ENCODE data around the gene MTRR. TPM values are rescaled to one million over a fixed set of nuclear protein-coding genes. Genes with fewer than 3 reads are reported as not detected.
A peak's percentile ranks its signal among the peaks of the same experiment; 100 is the strongest.

The MTRR gene
- total and polyA plus RNA-seq, 10 donors, result 13.8 to 66.3 (median 43.9) TPM

GRCh38 chr5:7848296-7848695 is 20.7 kb upstream of the MTRR start:
- WGBS, 5 donors, result 69 to 84% (median 80%) methylated on average over 2 of the region's 2 CpGs

GRCh38 chr5:7849681-7850394 is 19.1 kb upstream of the MTRR start:
- TF ChIP-seq POLR2A (IDR thresholded peaks at IDR 0.05) (no peak), CTCF (IDR thresholded peaks at IDR 0.05 in 8 of 11, conservative IDR thresholded peaks at IDR 0.05 in 3 of 11) (peak in 1 of 11 experiments; percentile 15)
- 2 to 8% (median 4%) methylated on average over 20 to 44 of the region's 44 CpGs for WGBS, 5 donors
- Histone ChIP-seq H3K9me3 (peaks cover 0 to 3% (median 0%) of the 10 kb centered on the region in 8 donors), H3K27ac (no peak overlapping the region), H3K4me3 (peak overlapping the region; percentile 12 to 74 (median 38)), H3K36me3 (no peaks in the 10 kb centered on the region), H3K4me1 (peaks cover 0 to 28% (median 20%) of the 10 kb centered on the region in 6 donors), H3K27me3 (replicated peaks in 1 of 7) (peaks cover 0 to 40% (median 28%) of the 10 kb centered on the region in 7 donors)
- DNase-seq, result no peak
- intact Hi-C loops (cut with DNase I; ENCODE audit: low total_unique reads), result no loop called here

More at GRCh38 chr5:7848296-7848695, 20.7 kb upstream of the MTRR start:
- Histone ChIP-seq H3K36me3 (no peaks in the 10 kb centered on the region), H3K27ac (no peak overlapping the region), H3K9me3 (peaks cover 0 to under 1% (median 0%) of the 10 kb centered on the region in 8 donors), H3K4me1 (peaks cover 0 to 28% (median 20%) of the 10 kb centered on the region in 6 donors), H3K4me3 (no peak overlapping the region), H3K27me3 (replicated peaks in 1 of 7) (peaks cover 0 to 40% (median 28%) of the 10 kb centered on the region in 7 donors)
- no peak for DNase-seq
- intact Hi-C loops (cut with DNase I; ENCODE audit: low total_unique reads), result no loop called here
- TF ChIP-seq CTCF (IDR thresholded peaks at IDR 0.05 in 8 of 11, conservative IDR thresholded peaks at IDR 0.05 in 3 of 11) (no peak), POLR2A (IDR thresholded peaks at IDR 0.05) (no peak), POLR2AphosphoS5 (IDR thresholded peaks at IDR 0.05) (no peak)

- H3K4me3 ChIP-seq, result peak within 1 kb of the TSS; percentile 31 to 74 (median 40)
- TF ChIP-seq POLR2A (IDR thresholded peaks at IDR 0.05) (no peak), POLR2AphosphoS5 (IDR thresholded peaks at IDR 0.05) (peak in 1 of 3 donors; percentile 16), CTCF (IDR thresholded peaks at IDR 0.05 in 8 of 11, conservative IDR thresholded peaks at IDR 0.05 in 3 of 11) (peak in 3 of 11 experiments; percentile 12 to 27 (median 16))
- DNase-seq, result peak; percentile 79
- no peaks in the 10 kb centered on the region for H3K36me3 ChIP-seq
- H3K4me1 ChIP-seq, result peaks cover 0 to 28% (median 20%) of the 10 kb centered on the region in 6 donors
- peaks cover 0 to 3% (median 0%) of the 10 kb centered on the region in 8 donors for H3K9me3 ChIP-seq
- intact Hi-C loops (cut with DNase I; ENCODE audit: low total_unique reads), result no loop called here
- 0 to 7% (median 3%) methylated on average over 16 to 76 of the region's 76 CpGs for WGBS, 5 donors
- H3K27me3 ChIP-seq (replicated peaks in 1 of 7), result peaks cover 0 to 40% (median 28%) of the 10 kb centered on the region in 7 donors
- H3K27ac ChIP-seq, result peak within 1 kb of the TSS in 2 of 8 donors; percentile 17 to 45
Measured at GRCh38 chr5:7850395-7851239, 18.3 kb upstream of the MTRR start, which contains the start of gene CFAP90. Gene CFAP90, minus strand, starts transcription at chr5:7851133. Its CDS starts 112 bp downstream, at chr5:7851021.

Measured in spleen (tissue), 11 donors.